NCI-H2196 (cell line): Measurements from ENCODE around the gene PHACTR1.

ENCODE experiments used
- DNase-seq: peaks from one replicate; lab custom pipeline; 2025; ENCODE audit not compliant: unreplicated experiment; lab: John Stamatoyannopoulos, UW

PHACTR1 gene

GRCh38 chr6:13014504-13015378 lies 298.2 kb downstream of the PHACTR1 start:
- DNase-seq = no peak

- DNase-seq = no peak
Observed at GRCh38 chr6:13015379-13015681, 298.8 kb downstream of the PHACTR1 start.

DNA sequence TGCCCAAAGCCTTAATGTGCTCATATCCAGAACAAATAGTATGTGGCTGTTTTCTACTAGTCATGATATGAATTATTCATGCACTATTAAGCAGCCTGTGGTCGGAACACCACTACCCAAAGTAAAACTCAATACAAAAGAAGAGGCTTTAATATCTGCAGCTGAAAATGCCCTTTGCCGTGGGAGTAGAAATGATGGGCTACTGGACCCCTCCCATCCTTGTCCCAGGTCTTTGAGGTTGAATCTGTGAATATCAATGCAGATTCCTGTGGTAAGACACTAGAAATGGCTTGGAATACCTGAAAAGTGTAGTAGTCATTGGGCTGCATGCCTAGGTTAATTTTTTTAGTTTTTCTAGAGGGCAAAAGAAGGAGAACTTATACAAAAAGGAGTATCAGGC lies 308.0 kb downstream of the PHACTR1 start:
- DNase-seq = no peak

DNA sequence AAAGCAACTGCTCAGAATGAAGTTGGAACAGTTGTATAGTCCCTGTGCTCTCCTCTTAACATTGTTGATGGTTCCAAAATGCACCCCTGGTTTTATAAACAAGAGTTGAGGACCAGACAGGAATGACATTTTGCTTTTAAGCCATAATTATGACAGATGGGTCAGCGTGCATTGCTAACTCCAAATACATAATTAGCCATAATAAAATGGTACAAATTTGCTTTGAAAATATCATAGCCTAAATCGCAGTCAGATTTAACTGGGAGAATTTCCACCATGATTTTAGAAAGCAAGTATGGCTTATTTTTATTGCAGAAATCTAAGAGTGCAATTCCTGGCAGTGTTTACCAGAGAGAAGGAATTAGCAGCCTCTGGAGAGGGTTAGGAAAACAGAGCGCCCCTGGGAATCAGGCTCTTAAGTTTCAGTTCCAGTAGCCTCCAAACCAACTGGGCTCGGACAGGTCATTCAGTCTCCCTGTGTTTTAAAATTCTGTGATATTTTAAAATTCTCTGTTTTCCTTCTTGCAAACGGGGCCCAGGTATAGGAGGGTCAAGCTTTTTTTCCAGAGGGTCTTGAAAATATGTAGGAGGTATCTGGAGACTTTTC lies 309.4 kb downstream of the PHACTR1 start:
- no peak for DNase-seq

GRCh38 chr6:13026557-13026956 lies 310.0 kb downstream of the PHACTR1 start:
- DNase-seq = no peak

DNA sequence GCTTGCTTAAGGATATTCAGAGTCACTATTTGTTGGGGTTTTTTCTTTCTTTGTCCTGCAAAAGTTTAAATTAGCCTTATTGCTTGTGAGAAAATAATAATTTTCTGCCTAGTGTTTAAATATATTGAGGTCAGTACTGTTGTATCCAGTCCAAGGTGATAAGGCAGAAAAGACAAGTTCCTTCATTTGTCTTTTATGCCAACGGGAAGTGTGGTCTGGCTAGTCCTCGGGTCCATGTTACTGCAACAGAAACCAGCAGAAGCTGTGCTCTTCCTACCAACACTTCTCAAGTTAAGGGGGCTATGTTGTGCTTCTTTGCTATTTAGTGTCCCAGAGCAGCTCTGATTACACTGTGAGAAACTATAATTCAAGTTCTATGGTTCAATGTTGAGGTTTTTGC lies 310.6 kb downstream of the PHACTR1 start:
- DNase-seq = no peak

GRCh38 chr6:13030396-13030795 lies 313.8 kb downstream of the PHACTR1 start:
- DNase-seq = no peak

- no peak for DNase-seq
Observed at GRCh38 chr6:13032566-13032965, 316.0 kb downstream of the PHACTR1 start.

DNA sequence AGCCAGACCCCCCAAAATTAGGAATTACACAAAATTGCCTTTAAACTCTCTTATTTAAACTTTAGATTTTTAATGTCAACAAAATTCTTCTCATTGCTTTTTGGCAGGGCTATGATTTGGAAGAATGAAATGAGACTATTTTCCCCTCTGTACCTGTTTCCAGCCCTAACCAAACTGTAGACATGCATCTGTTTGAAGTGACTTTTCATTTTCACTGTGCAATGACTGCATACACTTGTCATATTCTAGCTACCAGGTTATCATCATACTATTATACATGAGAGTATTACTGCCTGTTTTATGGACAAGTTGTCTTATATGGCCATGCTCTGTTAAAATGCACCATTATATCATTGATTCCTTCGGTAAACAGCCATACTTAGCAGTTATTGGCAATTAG lies 316.6 kb downstream of the PHACTR1 start:
- DNase-seq = no peak

GRCh38 chr6:13034316-13034715 lies 317.7 kb downstream of the PHACTR1 start:
- no peak for DNase-seq

DNA sequence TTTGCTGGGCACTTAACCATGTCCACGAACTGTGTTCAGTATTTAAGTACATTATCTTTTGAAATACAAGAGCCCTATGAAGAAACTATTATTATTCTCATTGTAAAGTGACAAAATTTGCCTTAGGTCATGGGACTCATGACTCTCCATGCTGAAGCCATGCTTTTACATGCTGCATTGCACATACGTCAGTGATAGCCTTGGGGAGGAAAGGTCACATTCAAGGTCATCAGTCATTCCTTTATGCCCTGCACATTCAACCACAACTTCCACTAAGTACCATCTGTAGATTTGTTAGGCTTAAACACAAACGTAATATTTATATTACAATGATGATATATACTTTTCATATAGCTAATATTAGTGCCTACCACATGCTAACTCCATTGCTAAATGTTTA lies 319.0 kb downstream of the PHACTR1 start:
- no peak for DNase-seq

- no peak for DNase-seq
Observed at GRCh38 chr6:13038315-13038714, 321.7 kb downstream of the PHACTR1 start.

- DNase-seq = no peak
Observed at GRCh38 chr6:13038741-13039190, 322.2 kb downstream of the PHACTR1 start.

- no peak for DNase-seq
Observed at GRCh38 chr6:13044390-13044789, 327.8 kb downstream of the PHACTR1 start.

GRCh38 chr6:13044896-13045295 lies 328.3 kb downstream of the PHACTR1 start:
- DNase-seq = no peak

- DNase-seq = no peak
Observed at GRCh38 chr6:13045676-13046075, 329.1 kb downstream of the PHACTR1 start.

DNA sequence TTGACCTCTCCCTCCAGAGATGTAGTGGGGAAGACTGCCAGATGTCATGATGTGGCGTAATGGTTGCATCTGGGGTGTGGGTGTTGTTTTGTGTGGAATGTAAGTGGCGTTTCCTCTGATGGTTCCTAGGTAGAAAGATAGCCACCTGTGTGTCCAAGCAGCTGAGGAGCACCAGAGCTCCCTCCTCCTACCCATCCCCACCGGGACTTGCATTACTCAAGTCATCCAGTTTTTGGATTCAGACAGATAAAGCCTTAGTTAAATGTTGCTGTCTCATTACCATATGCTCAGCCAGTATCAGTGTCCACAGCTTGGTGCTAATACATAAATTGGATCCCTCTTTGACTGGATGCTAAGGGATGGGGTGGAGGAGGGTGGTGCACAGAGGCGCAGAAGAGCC lies 329.5 kb downstream of the PHACTR1 start:
- no peak for DNase-seq

- no peak for DNase-seq
Observed at GRCh38 chr6:13048113-13048512, 331.5 kb downstream of the PHACTR1 start.

- no peak for DNase-seq
Observed at GRCh38 chr6:13049666-13050254, 333.2 kb downstream of the PHACTR1 start.

DNA sequence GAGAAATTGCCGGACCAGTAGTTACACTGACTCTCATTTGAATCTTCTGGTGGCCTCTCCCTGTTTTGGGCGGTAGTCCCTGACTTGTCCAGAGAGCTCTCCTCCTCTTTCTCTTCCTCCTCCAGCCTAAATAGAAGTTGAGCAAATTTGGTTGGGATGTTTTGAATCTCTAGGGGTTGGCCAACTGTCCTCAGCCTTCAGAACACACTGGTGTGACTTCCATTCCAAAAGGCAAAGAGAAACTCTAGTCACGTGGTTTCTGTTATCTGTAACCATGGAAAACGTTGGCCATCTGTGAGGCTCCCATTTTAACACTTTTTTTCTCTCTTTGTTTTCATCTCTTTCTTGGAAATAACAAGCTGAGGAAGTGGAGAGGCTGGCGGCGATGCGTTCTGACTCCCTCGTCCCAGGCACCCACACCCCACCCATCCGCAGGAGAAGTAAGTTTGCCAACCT lies 336.5 kb downstream of the PHACTR1 start:
- no peak for DNase-seq

GRCh38 chr6:13058051-13058450 lies 341.5 kb downstream of the PHACTR1 start:
- no peak for DNase-seq

- no peak for DNase-seq
Observed at GRCh38 chr6:13059026-13059425, 342.5 kb downstream of the PHACTR1 start.
